GM19351 (cell line): ENCODE results near the gene PCDH8.

Experiments used
- ATAC-seq: cut with Tn5 transposase; IDR thresholded peaks from one replicate; pipeline ENCODE4 v1.9.1; 2021; ENCODE audit warnings: mild to moderate bottlenecking, moderate library complexity; ENCODE audit not compliant: unreplicated experiment

PCDH8 gene

DNA sequence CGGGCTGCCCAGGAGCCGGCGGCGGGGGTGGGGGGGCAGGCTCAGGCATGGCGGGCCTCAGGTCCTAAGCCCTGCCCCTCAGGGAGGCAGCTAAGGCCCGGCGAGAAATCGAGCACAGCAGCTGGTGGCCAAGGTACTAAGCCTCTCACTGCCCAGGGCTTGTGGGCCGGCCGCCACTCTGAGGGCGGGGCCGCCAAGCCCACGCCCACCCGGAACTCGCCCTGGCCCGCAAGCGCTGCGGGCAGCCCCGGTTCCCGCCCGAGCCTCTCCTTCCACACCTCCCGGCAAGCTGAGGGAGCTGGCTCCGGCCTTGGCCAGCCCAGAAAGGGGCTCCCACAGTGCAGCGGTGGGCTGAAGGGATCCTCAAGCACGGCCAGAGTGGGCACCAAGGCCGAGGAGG is 33.1 kb downstream of the PCDH8 start:
- no peak for ATAC-seq

DNA sequence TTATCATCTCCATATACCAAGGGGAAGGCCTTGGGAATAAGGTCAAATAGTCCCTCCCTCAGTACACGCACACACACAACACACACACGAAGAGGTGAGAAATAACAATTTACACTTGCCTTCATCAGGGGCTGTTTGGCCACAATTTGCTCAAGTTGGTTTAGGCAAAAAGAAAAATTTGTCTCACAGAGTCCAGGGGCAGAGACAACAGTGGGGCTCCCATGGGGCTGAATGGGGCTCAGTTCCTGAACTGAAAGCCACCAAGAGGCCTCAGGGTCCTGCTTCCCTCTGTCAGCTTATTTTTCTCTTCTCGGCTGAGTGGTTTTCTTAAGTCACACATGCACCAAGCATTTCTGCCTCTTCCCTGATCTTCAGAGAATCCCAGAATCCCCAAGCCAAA is 35.5 kb downstream of the PCDH8 start:
- no peak for ATAC-seq

DNA sequence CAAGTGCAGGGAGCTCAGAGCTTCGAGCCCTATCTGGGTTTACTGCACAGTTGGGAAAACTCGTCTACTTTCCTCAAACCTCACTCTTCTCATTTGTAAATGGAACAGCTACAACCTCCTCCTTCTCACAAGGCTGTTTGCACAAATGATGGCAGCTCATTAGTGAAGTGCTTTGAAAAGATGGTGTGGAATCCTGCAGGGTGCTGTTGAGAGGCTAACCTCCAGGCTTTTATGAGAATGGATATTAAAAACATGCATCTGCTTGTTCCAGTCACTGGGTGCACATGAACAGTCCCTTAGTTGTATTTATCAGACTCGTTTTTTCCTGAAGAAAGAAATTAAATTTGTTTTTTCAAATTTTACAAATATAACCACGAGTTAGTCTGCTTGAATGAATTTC is 36.6 kb downstream of the PCDH8 start:
- no peak for ATAC-seq

DNA sequence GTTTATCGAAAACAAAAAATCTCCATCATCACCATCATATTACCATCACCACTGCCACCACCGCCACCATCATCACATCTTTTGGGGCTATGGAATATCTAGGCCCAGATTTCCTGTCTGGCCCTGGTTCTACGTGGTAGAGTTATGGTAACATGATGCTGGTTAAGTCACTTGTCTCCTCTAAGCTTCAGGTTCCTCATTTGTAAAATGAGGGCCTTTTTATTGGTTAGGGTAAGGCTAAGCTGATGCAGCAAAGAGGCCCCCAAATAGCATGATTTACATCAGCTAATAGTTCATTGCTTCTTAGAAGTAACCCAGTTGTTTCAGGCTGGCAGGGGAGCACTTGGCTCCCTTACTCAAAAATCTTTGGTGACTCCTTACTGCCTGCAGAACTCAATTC is 37.9 kb downstream of the PCDH8 start:
- no peak for ATAC-seq

DNA sequence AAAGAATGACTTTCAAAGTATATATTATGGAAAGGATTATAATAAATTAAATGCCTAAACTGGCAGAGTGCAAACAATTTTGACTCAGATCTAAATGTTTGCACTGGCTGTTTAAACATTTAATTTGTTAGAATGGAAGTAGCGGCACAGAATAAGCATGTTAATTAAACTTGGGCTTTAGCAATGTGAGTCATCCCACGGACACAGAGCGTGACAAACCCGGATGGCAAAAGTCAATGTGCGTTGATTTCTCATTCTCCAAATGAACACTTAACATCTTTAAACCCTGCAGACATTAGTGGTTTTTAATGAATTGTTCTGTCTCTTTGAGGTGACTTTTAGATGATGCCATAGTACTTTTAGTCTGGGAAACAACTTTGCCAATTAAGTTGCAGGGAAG is 38.4 kb downstream of the PCDH8 start:
- ATAC-seq, result no peak

DNA sequence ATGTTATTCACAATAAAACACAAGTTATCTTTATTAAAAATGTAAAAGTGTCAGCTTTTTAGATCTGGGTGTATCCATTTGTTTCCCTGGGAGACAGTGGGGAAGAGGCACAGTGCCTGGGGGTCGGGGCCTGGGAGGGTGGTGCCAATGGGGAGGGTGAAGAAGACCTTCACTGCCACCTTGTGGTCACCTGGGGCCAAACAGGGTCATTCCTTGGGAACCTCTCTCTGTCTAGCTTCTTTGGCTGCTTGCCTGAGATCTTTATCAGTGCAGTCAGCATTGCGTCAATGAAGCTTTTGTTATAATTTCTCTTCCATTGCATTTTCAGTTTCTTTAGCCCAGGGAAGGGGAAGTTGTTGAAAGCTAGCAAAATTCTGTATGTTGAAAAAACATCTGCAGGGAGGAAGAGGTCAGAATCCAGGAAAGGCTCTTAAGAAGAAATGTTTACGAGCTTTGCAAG is 39.1 kb downstream of the PCDH8 start:
- ATAC-seq, result peak; percentile 67

DNA sequence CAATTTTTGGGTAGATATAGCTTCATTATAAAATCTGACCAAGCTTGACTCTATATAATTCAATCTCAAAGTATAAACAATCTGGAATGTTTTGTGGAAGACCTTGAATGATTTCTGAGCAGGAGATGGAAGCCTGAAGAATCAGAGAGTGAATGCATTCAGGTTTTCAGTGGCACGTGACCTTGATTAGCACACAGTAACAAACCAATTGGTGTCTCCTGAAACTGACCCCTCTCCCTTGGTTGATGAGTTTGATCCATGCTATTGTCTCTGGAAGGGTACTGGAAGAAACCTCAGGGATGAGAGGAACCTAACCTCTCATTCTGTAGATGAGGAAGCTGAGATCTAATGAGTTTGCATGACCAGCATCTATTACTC is 39.6 kb downstream of the PCDH8 start:
- no peak for ATAC-seq

DNA sequence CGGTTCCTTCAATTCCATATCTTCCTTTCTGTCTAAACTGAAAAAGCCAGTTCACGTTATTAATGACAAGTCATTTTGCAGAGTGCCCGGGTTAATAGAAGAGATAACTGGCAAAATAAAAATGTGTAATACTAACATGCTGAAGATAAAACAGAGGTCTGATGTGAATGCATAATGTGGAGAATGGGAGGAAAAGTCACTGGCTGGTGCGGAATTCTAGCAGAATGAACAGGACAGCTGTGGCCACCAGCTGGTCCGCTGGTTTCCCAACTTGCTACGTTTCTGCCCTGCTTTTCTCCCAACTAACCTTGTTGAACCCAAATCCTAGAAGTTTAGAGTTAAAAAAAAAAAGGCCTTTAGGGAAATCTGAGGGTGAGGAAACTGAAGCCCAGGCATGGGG is 42.4 kb downstream of the PCDH8 start:
- no peak for ATAC-seq

DNA sequence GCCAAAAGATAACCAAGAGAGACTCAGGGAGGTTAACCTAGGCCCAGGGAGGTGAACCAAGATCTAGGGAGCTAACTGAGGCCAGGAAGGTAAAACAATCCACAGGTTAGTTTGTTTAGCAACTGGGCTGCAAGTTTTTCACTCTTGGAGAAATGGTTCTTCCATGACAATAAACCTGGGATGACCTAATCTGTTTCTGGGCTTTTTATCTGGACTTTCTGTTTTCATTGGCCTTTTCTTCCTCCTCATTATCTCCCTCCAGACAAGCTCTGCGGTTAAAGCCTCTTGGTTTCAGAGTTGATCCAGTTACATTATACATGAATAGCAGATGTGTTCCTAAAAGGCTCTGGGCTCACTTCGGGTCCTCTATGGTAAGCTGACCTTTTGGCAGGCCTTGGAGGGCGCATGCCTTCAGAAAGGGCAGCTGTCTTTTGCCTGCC is 44.2 kb downstream of the PCDH8 start:
- ATAC-seq, result no peak

DNA sequence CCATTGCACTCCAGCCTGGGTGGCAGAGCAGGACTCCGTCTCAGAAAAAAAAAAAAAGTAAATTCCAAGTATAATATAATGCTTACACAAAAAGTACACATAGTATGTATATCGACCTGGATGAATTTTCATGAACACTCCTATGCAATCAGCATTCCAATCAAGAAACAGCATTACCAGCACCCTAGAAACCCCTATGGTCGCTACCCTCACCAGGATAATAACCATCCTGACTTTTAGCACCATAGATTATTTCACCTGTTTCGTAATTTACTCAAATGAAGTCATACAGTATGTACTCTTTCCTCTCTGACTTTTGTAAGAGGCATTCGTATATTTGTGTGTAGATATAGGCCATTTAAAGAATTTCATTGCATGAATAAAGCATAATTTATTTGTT is 47.6 kb downstream of the PCDH8 start:
- ATAC-seq, result no peak

DNA sequence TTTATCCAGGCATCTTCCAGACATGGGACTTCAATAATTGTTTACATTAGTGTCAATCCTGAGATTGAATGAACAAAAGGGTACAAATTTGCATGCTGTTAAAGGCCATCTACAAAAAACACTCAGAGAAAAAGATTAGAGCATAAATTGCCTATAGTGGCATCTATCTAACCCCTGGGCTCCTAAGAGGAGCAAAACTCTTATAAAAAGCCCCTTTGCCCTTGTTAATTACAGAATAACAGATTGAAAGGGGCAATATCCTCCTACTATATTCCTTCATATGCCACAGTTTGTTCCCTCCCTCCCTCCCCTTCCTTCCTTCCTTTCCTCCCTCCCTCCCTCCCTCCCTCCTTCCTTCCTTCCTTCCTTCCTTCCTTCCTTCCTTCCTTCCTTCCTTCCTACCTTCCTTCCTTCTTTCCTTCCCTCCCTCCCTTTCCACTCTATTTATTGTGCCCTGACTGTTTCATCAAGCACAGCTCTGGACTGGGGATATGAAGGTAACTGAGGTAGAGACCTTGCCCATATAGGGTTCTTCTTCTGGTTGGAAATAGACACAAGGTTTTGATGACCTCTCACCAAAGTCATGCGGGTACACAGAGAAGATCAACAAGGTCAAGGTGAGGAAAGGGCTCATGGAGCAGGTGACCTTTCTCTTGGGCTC is 49.5 kb downstream of the PCDH8 start:
- ATAC-seq, result no peak

DNA sequence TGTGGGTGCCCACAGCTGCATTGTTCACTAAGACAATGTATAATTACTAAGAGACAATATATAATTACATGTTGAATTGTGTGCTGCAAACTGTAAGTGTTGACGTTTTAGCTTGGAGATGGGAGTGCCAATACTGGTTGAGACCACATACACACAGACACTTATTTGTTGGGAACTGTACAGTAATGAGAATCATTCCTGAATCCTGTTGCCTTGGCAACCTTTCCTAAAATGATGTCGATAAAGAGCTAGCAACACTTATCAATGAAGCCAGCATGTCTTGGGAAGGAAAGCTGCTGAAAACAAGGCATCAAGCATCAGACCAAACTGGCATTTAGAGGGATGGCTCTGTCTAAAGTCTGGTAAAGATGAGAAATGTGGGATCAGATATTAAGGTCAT is 51.3 kb downstream of the PCDH8 start:
- ATAC-seq, result no peak

DNA sequence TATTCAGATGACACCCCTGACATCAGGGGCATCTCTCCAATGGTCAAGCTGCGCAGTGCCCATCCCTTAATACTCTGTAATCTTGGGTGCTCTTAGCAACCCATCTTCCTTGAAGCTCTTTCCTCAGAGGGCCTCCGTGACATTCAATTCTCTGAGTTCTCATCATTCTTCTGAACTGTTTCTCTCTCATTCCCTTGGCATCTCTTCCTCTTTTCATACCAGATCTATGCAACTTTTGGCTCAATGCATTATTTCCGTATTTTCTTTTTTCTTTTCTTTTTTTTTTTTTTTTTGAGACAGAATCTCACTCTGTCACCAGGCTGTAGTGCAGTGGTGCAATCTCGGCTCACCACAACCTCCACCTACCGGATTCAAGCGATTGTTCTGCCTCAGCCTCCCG is 53.9 kb downstream of the PCDH8 start:
- no peak for ATAC-seq

DNA sequence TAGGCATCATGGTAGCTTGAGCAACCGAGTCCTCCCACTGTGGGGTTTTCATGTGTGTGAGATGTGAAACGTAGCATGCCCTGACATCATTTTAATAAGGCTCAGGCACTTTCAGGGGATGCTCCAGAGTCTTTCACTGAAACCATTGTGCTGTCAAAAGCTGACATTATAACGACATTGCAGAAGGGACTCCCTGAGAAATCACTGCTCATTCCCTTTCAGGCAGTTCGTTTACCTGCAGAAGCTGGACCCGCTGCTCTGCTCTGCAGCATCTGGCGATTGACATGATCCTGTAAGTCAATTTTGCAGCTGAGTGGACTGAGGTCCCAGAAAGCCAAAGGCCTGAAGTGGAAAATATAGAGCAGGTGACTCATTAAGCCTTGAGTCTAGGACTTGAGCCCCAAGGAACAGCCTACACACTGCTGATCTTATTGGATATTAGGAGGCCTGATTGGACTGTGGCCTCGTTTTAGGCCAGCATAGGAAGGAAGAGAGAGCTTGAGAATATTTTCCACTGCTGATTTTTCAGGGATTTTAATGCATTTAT is 54.9 kb downstream of the PCDH8 start:
- no peak for ATAC-seq
